HG03103 (cell line): Measurements from ENCODE around the gene CCDC90B.

ENCODE experiments used
- ATAC-seq: cut with Tn5 transposase; IDR thresholded peaks from one replicate; pipeline ENCODE4 v1.9.1; 2021; ENCODE audit warnings: low read depth; ENCODE audit not compliant: unreplicated experiment

Gene CCDC90B

GRCh38 chr11:83241291-83241946 is 44.7 kb downstream of the CCDC90B start:
- peak; percentile 75 for ATAC-seq

- no peak for ATAC-seq
These were observed 48.1 kb downstream of the CCDC90B start for GRCh38 chr11:83238111-83238510.

DNA sequence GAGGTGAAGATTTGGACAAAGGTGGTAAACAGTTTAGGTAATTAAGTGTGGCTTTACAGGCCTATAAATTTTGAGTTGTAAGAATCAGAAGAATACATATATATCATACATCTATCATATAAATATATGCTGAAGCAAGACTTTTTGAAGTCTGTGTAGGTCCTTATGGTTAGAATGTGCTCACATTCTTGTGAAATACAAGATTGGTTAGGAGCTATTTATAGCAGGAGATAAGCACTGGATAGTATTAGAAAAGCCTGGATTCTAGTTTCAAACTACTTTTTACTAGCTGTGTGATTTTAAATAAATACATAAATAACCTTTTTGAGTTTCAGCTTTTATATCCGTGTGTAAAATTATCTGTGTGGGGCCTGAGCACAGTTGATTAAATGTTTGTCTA is 50.3 kb downstream of the CCDC90B start:
- ATAC-seq = no peak

GRCh38 chr11:83223457-83223856 is 62.7 kb downstream of the CCDC90B start:
- no peak for ATAC-seq

- no peak for ATAC-seq
These were observed 63.7 kb downstream of the CCDC90B start for GRCh38 chr11:83222499-83222898.

GRCh38 chr11:83221694-83222093 is 64.5 kb downstream of the CCDC90B start:
- ATAC-seq = no peak

DNA sequence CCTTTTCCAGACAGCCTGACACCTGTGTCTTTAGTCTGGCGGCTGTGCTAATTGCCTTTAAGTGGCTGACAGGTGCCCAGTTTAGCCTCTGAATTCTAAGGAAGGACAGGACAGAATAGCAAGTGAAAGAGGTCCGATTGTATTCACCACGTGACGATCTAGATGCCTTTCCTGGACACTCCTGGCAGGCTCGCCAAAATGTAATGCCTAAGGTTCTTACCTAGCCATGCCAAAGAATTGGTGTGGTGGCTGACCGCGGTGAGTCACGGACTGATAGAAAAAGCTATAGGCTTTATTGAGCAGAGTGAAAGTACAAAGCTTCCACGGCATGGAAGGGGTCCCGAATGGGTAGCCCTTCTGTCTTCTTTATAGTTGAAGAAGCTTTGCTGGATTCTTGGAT is 65.9 kb downstream of the CCDC90B start:
- ATAC-seq = no peak

DNA sequence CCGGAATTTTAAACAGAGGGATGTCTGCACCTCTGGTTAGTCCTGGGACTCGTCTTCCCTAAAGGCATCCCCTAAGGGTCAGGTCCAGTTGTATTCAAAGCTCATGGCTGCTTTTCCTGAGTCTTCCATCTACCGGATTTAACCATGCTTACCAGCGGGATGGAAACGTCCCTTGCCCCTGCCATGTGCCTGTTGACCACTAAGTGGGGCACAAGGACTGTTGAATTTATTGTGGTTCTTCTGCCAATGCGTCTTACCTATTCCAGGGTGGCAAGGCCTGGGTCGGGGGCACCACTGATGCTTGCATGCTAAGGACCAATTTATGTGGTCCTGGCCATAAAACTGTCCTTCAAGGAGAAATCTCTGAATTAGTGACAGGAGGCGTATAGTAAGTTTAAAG is 67.1 kb downstream of the CCDC90B start:
- no peak for ATAC-seq
